BLaER1 (cell line): ENCODE data around the gene TEK.

Experiments used
- H3K27ac ChIP-seq: shearing (Covaris generic); formaldehyde crosslinking; 2 replicates; pipeline ENCODE4 v1.8.1; 2022
- H3K27me3 ChIP-seq: shearing (Covaris generic); formaldehyde crosslinking; 2 replicates; pipeline ENCODE4 v1.8.1; 2022
- H3K36me3 ChIP-seq: shearing (Covaris generic); formaldehyde crosslinking; 2 replicates; pipeline ENCODE4 v1.8.1; 2022
- H3K4me1 ChIP-seq: shearing (Covaris generic); formaldehyde crosslinking; 2 replicates; pipeline ENCODE4 v1.8.1; 2022
- H3K4me2 ChIP-seq: shearing (Covaris generic); formaldehyde crosslinking; 2 replicates; pipeline ENCODE4 v1.8.1; 2022
- H3K4me3 ChIP-seq: shearing (Covaris generic); formaldehyde crosslinking; 2 replicates; pipeline ENCODE4 v1.8.1; 2022
- H3K9ac ChIP-seq: shearing (Covaris generic); formaldehyde crosslinking; 2 replicates; pipeline ENCODE4 v1.8.1; 2022
- H3K9me3 ChIP-seq: shearing (Covaris generic); formaldehyde crosslinking; 2 replicates; pipeline ENCODE4 v1.8.1; 2022
- H4K20me1 ChIP-seq: shearing (Covaris generic); formaldehyde crosslinking; 2 replicates; pipeline ENCODE4 v1.8.1; 2022
- Cebpa-rat ChIP-seq: shearing (Covaris generic); IDR thresholded peaks from 2 replicates; pipeline ENCODE4 v1.8.1; 2022

The TEK gene

DNA sequence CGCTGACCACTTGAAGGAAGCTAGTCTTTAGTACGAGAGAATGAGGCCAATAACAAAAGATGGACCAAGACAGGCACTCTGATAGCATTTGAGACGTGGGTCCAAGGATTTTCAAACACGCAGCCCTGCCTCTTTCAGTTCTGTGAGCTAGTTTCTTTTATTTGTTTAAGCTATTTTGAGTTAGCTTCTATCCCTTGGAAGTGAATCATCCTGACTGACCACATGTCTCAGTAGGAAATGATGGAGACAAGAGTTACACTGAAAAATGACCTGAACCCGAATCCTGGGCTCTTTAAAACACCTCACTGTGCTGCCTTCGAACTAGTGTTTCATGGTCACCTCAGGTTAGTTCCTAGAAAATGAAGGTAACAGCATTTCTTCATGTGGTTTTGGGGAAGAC is 9.9 kb downstream of the TEK start:
- no peaks in the 10 kb centered on the region for H3K4me1 ChIP-seq
- no peak overlapping the region for H3K9ac ChIP-seq
- H4K20me1 ChIP-seq: no peaks in the 10 kb centered on the region
- H3K27ac ChIP-seq: no peak overlapping the region
- no peaks in the 10 kb centered on the region for H3K36me3 ChIP-seq
- no peak overlapping the region for H3K4me2 ChIP-seq
- TF ChIP-seq Cebpa-rat: no peak
- no peaks in the 10 kb centered on the region for H3K27me3 ChIP-seq
- H3K4me3 ChIP-seq: no peak overlapping the region
- no peaks in the 10 kb centered on the region for H3K9me3 ChIP-seq

DNA sequence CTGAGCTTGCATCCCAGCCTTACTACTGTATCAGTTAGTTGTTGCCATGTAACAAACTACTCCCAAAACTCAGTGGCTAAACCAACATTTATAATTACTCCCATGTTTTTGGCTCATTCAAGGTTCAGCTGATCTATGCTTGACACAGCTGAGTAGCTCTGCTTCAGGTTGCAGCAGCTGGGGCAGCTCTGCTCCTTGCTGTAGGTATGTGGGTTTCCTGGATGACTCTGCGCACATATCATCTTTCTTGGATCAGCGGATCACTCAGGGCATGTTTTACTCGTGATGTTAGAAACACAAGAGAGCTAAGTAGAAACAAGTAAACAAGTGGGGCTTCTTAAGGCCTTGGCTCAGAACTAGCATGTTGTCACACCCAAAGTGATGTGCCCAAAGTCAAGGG is 15.1 kb downstream of the TEK start:
- Histone ChIP-seq H3K4me1 (no peaks in the 10 kb centered on the region), H3K9ac (no peak overlapping the region), H3K36me3 (no peaks in the 10 kb centered on the region), H3K4me3 (no peak overlapping the region), H3K27me3 (no peaks in the 10 kb centered on the region), H3K27ac (no peak overlapping the region), H3K9me3 (no peaks in the 10 kb centered on the region), H4K20me1 (no peaks in the 10 kb centered on the region), H3K4me2 (no peak overlapping the region)
- TF ChIP-seq Cebpa-rat: no peak

DNA sequence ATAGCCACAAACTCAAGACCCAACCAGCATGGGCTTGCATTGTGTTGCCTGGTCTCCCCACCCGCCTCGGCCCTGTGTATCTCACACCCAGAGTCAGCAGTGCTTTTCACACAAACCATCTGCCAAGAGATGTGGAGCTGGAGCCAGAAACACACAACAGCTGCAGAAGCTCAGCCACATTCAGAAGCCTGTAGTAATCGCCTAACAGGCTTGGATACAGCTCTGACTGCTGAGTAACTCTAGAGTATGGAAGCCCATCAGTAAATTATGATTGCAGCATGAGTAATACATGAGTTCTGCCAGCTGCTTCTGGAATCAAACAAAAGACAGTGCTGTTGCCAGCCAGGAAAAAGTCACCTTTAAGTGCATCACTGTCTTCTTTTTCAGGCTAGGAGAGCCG is 16.0 kb downstream of the TEK start:
- H3K4me3 ChIP-seq: no peak overlapping the region
- no peaks in the 10 kb centered on the region for H3K9me3 ChIP-seq
- H3K4me2 ChIP-seq: no peak overlapping the region
- no peaks in the 10 kb centered on the region for H3K27me3 ChIP-seq
- H3K27ac ChIP-seq: no peak overlapping the region
- H3K36me3 ChIP-seq: no peaks in the 10 kb centered on the region
- TF ChIP-seq Cebpa-rat: no peak
- no peaks in the 10 kb centered on the region for H3K4me1 ChIP-seq
- no peak overlapping the region for H3K9ac ChIP-seq
- no peaks in the 10 kb centered on the region for H4K20me1 ChIP-seq

DNA sequence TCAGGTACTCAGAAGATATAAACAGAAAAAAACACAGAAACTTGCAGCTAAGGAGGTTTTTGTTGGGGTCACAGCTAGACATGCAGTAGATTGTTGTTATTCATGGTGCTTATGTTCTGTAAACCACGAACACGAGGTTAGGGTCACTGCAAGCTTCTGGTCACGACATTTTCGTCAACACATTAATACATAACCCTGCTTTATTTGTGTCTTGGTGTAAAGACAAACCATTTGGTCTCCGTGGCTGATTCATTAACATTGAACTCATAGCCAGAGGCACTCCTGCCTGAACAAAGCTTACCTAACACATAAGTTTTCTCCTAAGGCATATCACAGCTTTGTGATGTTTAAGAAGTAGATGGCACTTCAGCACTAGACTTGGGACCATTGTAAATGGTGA is 16.9 kb downstream of the TEK start:
- H3K27me3 ChIP-seq: no peaks in the 10 kb centered on the region
- no peak for TF ChIP-seq Cebpa-rat
- H3K4me1 ChIP-seq: no peaks in the 10 kb centered on the region
- H3K36me3 ChIP-seq: no peaks in the 10 kb centered on the region
- H3K4me2 ChIP-seq: no peak overlapping the region
- no peaks in the 10 kb centered on the region for H3K9me3 ChIP-seq
- H4K20me1 ChIP-seq: no peaks in the 10 kb centered on the region
- H3K4me3 ChIP-seq: no peak overlapping the region
- no peak overlapping the region for H3K9ac ChIP-seq
- H3K27ac ChIP-seq: no peak overlapping the region

DNA sequence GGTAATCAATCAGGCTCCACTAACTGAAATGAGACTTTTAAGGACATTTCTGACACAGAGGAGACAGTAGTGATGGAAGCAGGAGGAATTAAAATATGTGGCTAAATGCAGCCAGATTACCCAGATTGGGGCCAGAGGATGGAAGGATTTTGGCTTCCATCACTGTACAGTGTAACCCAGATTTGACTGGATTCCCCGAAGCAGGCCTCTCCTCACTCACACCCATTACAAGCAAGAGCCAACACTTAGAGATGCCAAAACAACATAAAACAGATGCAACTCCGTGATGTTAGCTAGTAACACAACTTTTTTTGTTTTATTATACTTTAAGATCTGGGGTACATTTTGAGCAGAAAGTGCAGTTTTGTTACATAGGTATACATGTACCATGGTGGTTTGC is 17.6 kb downstream of the TEK start:
- Histone ChIP-seq H3K9me3 (no peaks in the 10 kb centered on the region), H3K9ac (no peak overlapping the region), H3K36me3 (no peaks in the 10 kb centered on the region), H3K27me3 (no peaks in the 10 kb centered on the region), H3K4me3 (no peak overlapping the region), H3K4me1 (no peaks in the 10 kb centered on the region), H4K20me1 (no peaks in the 10 kb centered on the region), H3K4me2 (no peak overlapping the region), H3K27ac (no peak overlapping the region)
- no peak for TF ChIP-seq Cebpa-rat

DNA sequence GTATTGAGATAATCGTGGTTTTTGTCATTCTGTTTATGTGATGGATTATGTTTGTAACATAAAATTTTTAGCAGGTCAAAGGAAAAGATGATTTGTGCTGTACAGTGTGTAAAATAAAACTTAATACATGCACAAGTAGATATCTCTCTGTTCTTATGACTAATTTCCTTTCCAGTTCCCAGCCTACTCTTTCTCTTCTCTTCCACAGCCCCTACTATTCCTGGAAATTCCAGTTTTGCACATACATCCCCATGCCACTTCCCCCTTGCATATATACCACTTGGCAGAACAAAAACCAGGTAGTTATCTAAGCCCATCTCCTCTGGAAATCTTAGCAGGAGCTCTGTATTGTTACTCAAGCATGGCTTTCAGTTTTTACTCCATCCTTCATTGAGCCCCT is 20.2 kb downstream of the TEK start:
- no peak overlapping the region for H3K4me2 ChIP-seq
- H3K9ac ChIP-seq: no peak overlapping the region
- no peaks in the 10 kb centered on the region for H3K9me3 ChIP-seq
- no peaks in the 10 kb centered on the region for H3K27me3 ChIP-seq
- no peaks in the 10 kb centered on the region for H3K4me1 ChIP-seq
- H3K36me3 ChIP-seq: no peaks in the 10 kb centered on the region
- no peak for TF ChIP-seq Cebpa-rat
- H4K20me1 ChIP-seq: no peaks in the 10 kb centered on the region
- H3K4me3 ChIP-seq: no peak overlapping the region
- H3K27ac ChIP-seq: no peak overlapping the region

DNA sequence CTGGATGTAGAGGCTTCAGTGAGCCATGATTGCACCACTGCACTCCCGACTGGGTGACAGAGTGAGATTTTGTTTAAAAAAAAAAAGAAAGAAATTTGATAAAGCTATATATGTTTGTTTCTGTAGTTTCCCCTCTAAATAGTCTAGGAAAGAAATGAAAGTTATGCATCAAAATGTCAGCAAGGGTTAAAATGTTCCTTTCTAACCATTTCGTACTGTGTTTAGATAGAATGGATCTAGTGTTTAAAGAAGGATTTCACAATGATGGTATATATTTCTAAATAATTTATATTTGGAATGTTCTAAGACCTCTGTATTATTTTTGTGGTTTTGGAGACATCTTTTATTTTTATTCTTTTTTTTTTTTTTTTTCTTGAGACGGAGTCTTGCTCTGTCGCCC is 22.7 kb downstream of the TEK start:
- Histone ChIP-seq H3K4me2 (no peak overlapping the region), H3K27ac (no peak overlapping the region), H3K9me3 (no peaks in the 10 kb centered on the region), H4K20me1 (no peaks in the 10 kb centered on the region), H3K27me3 (no peaks in the 10 kb centered on the region), H3K4me1 (no peaks in the 10 kb centered on the region), H3K9ac (no peak overlapping the region), H3K36me3 (no peaks in the 10 kb centered on the region), H3K4me3 (no peak overlapping the region)
- TF ChIP-seq Cebpa-rat: no peak

DNA sequence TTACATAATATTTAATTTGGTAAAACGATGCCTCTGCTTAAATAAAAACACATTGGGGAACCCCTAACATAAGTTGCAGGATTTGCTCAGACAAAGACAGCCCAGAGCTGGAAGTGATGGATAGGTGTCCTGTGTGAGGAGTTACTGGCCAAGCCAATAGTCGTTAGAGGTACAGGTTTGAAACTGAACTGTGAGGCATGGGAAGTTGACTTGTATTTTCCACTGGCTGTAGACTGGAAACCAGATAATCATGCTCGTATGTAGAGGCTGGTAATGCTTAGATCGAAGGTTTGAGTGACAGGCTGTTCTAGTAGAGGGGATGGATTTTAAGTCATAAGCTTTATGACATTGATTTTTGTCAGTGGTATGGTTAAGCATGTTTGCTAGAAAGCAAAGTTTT is 24.8 kb downstream of the TEK start:
- no peak for TF ChIP-seq Cebpa-rat
- Histone ChIP-seq H3K4me1 (no peaks in the 10 kb centered on the region), H4K20me1 (no peaks in the 10 kb centered on the region), H3K9me3 (0 out of 2 replicates have a peak, but pooled peaks cover 7% of the 10 kb centered on the region), H3K9ac (no peak overlapping the region), H3K4me2 (no peak overlapping the region), H3K36me3 (no peaks in the 10 kb centered on the region), H3K27me3 (no peaks in the 10 kb centered on the region), H3K27ac (no peak overlapping the region), H3K4me3 (no peak overlapping the region)

DNA sequence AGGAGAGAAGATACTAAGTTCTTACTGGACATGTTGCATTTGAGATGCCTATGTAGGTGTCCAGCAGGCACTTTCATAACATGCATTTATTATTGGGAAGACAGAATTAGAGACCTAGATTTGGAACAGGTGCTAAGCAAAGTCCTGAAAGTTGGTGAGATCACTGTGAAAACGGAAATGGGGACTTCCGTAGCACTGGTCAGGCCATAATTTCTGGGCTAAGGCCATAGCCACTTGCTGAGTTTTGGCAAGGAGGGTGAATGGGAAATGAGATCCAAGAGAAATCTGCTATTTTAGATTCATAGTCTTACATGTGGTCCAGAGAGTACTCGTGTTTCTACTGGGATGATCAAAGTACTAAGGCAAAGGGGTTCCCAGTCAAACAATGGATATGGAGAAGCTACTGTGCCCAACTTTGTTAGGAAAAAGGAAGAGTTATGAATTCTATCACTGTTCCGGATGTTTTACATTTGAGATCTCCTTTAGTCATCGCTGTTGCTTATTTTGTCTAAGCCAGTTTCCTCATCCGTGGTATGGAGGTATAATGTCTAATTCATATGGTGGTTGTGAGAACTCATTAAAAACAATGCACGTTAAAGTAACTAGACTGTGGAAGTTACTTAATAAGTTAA is 33.4 kb downstream of the TEK start:
- Histone ChIP-seq H3K4me2 (no peak overlapping the region), H3K27ac (no peak overlapping the region), H4K20me1 (no peaks in the 10 kb centered on the region)

DNA sequence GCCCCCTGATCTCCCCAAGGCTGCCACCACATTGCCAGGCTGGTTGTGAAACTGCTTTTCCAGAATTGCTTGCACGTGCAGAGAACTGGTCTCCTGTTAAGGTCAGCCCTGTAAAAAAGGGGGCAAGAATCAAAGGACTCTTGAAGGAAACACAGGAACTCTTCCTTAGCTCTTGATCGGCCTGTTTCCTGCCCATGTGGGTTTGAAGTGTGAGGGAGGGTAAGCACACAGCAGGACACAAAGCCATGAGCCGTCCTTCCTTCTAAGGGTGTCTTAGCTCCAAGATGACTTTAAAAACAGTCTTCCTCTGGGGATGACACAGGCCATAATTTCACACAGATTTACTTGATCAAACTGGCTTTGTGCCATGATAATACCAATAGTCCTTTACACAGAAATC is 36.1 kb downstream of the TEK start:
- Histone ChIP-seq H4K20me1 (no peaks in the 10 kb centered on the region), H3K4me2 (no peak overlapping the region), H3K4me3 (no peak overlapping the region), H3K36me3 (no peaks in the 10 kb centered on the region), H3K27me3 (no peaks in the 10 kb centered on the region), H3K9ac (no peak overlapping the region), H3K27ac (no peak overlapping the region), H3K9me3 (no peaks in the 10 kb centered on the region), H3K4me1 (no peaks in the 10 kb centered on the region)
- no peak for TF ChIP-seq Cebpa-rat

More for the DNA sequence above, 33.4 kb downstream of the TEK start:
- H3K27me3 ChIP-seq: no peaks in the 10 kb centered on the region
- no peak overlapping the region for H3K4me3 ChIP-seq
- H3K9me3 ChIP-seq: 0 out of 2 replicates have a peak, but pooled peaks cover 7% of the 10 kb centered on the region
- H3K9ac ChIP-seq: no peak overlapping the region
- no peaks in the 10 kb centered on the region for H3K4me1 ChIP-seq
- no peaks in the 10 kb centered on the region for H3K36me3 ChIP-seq
- TF ChIP-seq Cebpa-rat: no peak

DNA sequence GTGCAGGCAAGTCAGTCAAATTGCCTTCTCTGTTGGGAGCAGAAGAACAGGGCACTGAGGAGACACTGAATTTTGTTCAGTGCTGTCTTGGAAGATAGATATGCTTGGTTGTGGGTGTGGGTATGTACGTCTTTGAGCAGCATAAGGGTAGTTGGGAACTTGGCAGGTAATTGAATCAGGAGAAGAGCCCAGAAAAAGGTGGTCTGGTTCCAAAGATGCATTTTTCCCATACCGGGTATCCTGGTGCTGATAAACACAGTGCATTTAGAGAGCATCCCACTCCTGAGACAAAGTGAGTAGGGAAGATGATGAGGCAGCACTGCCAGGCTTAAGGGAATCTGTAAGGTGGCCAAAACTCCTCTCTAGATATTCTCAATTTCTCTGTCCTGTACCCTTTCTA is 40.6 kb downstream of the TEK start:
- no peak overlapping the region for H3K27ac ChIP-seq
- no peak overlapping the region for H3K9ac ChIP-seq
- H3K4me3 ChIP-seq: no peak overlapping the region
- TF ChIP-seq Cebpa-rat: no peak
- no peak overlapping the region for H3K4me2 ChIP-seq
- H4K20me1 ChIP-seq: no peaks in the 10 kb centered on the region
- H3K9me3 ChIP-seq: no peaks in the 10 kb centered on the region
- H3K27me3 ChIP-seq: no peaks in the 10 kb centered on the region
- H3K36me3 ChIP-seq: no peaks in the 10 kb centered on the region
- no peaks in the 10 kb centered on the region for H3K4me1 ChIP-seq
